Adrenal gland (tissue), 12 donors: ENCODE measurements around the gene CCL26. TPM values are rescaled to one million over a fixed set of nuclear protein-coding genes. Genes with fewer than 3 reads are reported as not detected.
"Not testable (repeated sequence)": the region's sequence is repeated elsewhere in the genome, so short reads cannot be mapped to it uniquely, and the experiment has no call there.

ENCODE experiments used
- DNase-seq, 7 donors: peaks; one replicate each; pipeline ENCODE4 v3.0.0-alpha.2; 2019 to 2020
- H3K27ac ChIP-seq, 5 donors: fragments of 200-600 bp; sonication (generic) in 4 of 5; 1 replicate in 3 of 5; 2 replicates in 2 of 5; pipeline versions ENCODE4 v1.5.1 to v1.8.0; 2016 to 2020; ENCODE audit warnings: mild to moderate bottlenecking in 1 of 5
- H3K27me3 ChIP-seq: fragments of 200-600 bp; 2 replicates; pipeline ENCODE4 v1.8.0; 2021
- H3K36me3 ChIP-seq, 2 donors: fragments of 200-600 bp; replicated peaks in 1 of 2; 1 replicate in 1 of 2; 2 replicates in 1 of 2; pipeline versions ENCODE4 v1.5.1 to v1.8.0; 2018 to 2022
- H3K4me1 ChIP-seq, 2 donors: fragments of 200-600 bp; replicated peaks in 1 of 2; 1 replicate in 1 of 2; 2 replicates in 1 of 2; pipeline versions ENCODE4 v1.5.1 to v1.8.0; 2018 to 2021
- H3K4me3 ChIP-seq, 4 donors: fragments of 200-600 bp; sonication (generic) in 3 of 4; one replicate each; pipeline ENCODE4 v1.5.1; 2016 to 2018
- H3K9me3 ChIP-seq, 3 donors: fragments of 200-600 bp; sonication (generic) in 1 of 3; replicated peaks in 1 of 3; 1 replicate in 2 of 3; 2 replicates in 1 of 3; pipeline versions ENCODE4 v1.5.1 to v1.8.0; 2016 to 2021
- CTCF ChIP-seq, 6 experiments: fragments of 450-650 bp in 4 of 6; fragments of 200-600 bp in 2 of 6; sonication (generic) in 1 of 6; IDR thresholded peaks; 1 replicate in 5 of 6; 2 replicates in 1 of 6; pipeline versions ENCODE4 v1.5.1 to v1.8.0; 2016 to 2021; ENCODE audit warnings: antibody characterized with exemption in 6 of 6, mild to moderate bottlenecking in 2 of 6, moderate library complexity in 1 of 6
- POLR2A ChIP-seq, 2 donors: fragments of 450-650 bp; IDR thresholded peaks; one replicate each; pipeline ENCODE4 v1.6.1; 2017; ENCODE audit warnings: antibody characterized with exemption in 2 of 2, mild to moderate bottlenecking in 2 of 2, moderate library complexity in 1 of 2
- WGBS, 4 donors: extraction: QIAGEN DNeasy Blood & Tissue Kit in 2 of 4; methylation state at CpG; one replicate each; pipeline versions ENCODE4 v1.1.5 to v1.1.7; 2013 to 2017; 5-methylcytosine and 5-hydroxymethylcytosine counted together
- intact Hi-C, 2 donors: fragments of 100-400 bp; cut with DNase I; formaldehyde crosslinking; loops; one replicate each; pipeline versions ENCODE4 v1.14.1 to v1.15.0; 2022 to 2023
- polyA plus RNA-seq, 3 donors: library from polyadenylated mRNA; stranded (reverse); fragments of 200-250 nt in 2 of 3; fragments of 350-450 nt in 1 of 3; fragmentation: Illumina TruSeq in 1 of 3; extraction: RNeasy Lipid Tissue Mini Kit (QIAGEN cat#74804) in 1 of 3; gene quantifications; one replicate each; pipeline ENCODE4 v1.2.3, GENCODE V29; 2013 to 2014
- total RNA-seq, 9 donors: library from RNA; depleted of rRNA in 4 of 9; stranded (reverse); fragments of >200 nt in 4 of 9; fragments of 120-200 nt in 1 of 9; fragmentation: NEBNext Ultra II Directional in 1 of 9; extraction: Animal tissue kit (Norgen Biotek cat#: 25700) in 1 of 9; gene quantifications; one replicate each; pipeline versions ENCODE4 v1.1.0 to v1.2.4, GENCODE V29; 2013 to 2023
- donor health status: healthy with polysubstance abuse.
- donor health status: Bipolar disorder and iron deficiency.
- donor health status: DM: yes; HTN: yes; CAD: no.
- donor health status: DM: no; HTN: no; CAD: no.
- donor health status: DM: no; HTN: no; CAD: no.
- donor health status: DM: yes; HTN: yes; CAD: no.

The CCL26 gene
- total and polyA plus RNA-seq, 12 donors, result 0.44 to 9.5 (median 1.4) TPM; not detected in 3

DNA sequence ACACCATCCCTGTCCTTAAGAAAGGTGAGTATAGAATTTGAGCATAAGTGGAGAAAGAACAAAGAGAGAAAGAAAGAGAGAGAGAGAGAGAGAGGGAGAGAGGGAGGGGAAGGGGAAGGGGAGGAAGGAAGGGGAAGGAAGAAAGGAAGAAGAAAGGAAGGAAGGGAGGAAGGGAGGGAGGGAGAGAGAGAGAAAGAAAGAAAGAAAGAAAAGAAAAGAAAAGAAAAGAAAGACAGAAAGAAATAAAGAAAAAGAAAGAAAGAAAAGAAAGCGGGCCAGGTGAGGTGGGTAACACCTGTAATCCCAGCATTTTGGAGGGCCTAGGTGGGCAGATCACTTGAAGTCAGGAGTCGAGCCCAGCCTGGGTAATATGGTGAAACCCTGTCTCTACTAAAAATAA, 21.7 kb upstream of the CCL26 start:
- intact Hi-C loops, result no loop called here

GRCh38 chr7:75792567-75792966, 20.6 kb upstream of the CCL26 start:
- H3K4me1 ChIP-seq, result peaks cover 15 to 34% of the 10 kb centered on the region in 2 donors
- DNase-seq, intact Hi-C loops, H3K4me3 ChIP-seq, H3K27me3 ChIP-seq, H3K36me3 ChIP-seq, H3K9me3 ChIP-seq, H3K27ac ChIP-seq: not testable (repeated sequence)
- 94 to 96% (median 95%) methylated on average over 5 of the region's 5 CpGs for WGBS, 4 donors

More for the DNA sequence above, 21.7 kb upstream of the CCL26 start:
- Histone ChIP-seq H3K9me3 (no peaks in the 10 kb centered on the region), H3K27me3 (no peaks in the 10 kb centered on the region), H3K36me3 (no peaks in the 10 kb centered on the region), H3K4me1 (peaks cover 15 to 44% of the 10 kb centered on the region in 2 donors), H3K27ac (no peak overlapping the region), H3K4me3 (no peak overlapping the region)
- DNase-seq, result no peak
- 89 to 95% (median 93%) methylated on average over 2 of the region's 2 CpGs for WGBS, 4 donors
- TF ChIP-seq POLR2A (IDR thresholded peaks at IDR 0.05), result no peak
- no peak for TF ChIP-seq CTCF (IDR thresholded peaks at IDR 0.05)

DNA sequence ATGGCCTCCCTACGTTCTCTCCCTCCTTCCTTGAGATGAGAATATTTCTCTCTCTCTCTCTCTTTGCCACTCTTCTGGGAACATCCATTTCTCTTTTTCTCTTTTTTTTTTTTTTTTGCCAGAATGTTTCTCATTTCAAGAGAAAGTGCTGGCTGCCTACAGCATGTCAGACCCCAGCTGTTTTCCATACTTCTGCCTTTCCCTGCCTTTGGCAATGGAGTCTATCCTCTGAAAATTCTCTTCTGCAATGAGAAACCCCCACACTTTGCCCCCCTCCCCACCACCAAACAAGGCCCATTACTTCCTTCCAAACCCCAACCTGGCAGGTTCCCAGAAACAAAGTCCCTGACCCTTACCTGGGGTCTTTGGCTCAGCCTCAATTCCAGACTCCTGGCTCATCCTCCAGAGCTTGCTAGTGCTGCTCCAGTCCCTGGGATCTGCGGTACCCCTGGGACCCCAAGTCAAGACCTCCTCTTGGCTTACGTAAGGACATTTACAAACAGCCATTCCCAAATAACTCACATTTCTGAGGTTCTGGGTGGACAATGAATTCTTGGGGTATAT, 17.4 kb upstream of the CCL26 start:
- peak overlapping the region in 1 of 5 donors; percentile 22 for H3K27ac ChIP-seq
- no peak overlapping the region for H3K4me3 ChIP-seq
- no peaks in the 10 kb centered on the region for H3K9me3 ChIP-seq
- H3K4me1 ChIP-seq, result peaks cover 6 to 10% of the 10 kb centered on the region in 2 donors
- intact Hi-C loops, result loop anchor here in 1 of 2 donors (10.0 kb wide), 1 partner anchor 225 kb away; no protein-coding TSS in a partner anchor
- H3K36me3 ChIP-seq, result no peaks in the 10 kb centered on the region
- WGBS, 4 donors, result 70 to 84% (median 78%) methylated on average over 3 of the region's 3 CpGs
- TF ChIP-seq CTCF (IDR thresholded peaks at IDR 0.05) (no peak), POLR2A (IDR thresholded peaks at IDR 0.05) (no peak)
- DNase-seq, result no peak
- H3K27me3 ChIP-seq, result no peaks in the 10 kb centered on the region

DNA sequence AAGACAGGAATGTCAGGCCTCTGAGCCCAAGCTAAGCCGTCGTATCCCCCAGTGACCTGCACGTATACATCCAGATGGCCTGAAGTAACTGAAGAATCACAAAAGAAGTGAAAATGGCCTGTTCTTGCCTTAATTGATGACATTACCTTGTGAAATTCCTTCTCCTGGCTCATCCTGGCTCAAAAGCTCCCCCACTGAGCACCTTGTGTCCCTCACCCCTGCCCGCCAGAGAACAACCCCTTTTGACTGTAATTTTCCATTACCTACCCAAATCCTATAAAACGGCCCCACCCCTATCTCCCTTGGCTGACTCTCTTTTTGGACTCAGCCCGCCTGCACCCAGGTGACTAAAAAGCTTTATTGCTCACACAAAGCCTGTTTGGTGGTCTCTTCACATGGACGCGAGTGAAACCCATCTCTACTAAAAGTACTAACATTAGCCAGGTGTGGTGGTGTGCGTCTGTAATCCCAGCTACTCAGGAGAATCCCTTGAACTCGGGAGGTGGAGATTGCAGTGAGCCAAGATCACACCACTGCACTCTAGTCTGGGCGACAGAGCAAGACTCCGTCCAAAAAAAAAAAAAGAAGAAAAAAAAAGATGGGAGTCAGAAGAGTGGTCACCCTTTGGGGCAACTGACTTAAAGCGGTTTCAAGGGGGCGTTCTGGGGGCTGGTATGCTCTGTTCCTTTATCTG, 16.3 kb upstream of the CCL26 start:
- WGBS, 4 donors, result 83 to 86% (median 84%) methylated on average over 14 of the region's 14 CpGs
- H3K27me3 ChIP-seq, H3K4me1 ChIP-seq, H3K4me3 ChIP-seq, DNase-seq, H3K27ac ChIP-seq, H3K9me3 ChIP-seq, H3K36me3 ChIP-seq: not testable (repeated sequence)
- intact Hi-C loops, result loop anchor here in 1 of 2 donors (10.0 kb wide), 1 partner anchor 226 kb away; no protein-coding TSS in a partner anchor

GRCh38 chr7:75783058-75783457, 11.0 kb upstream of the CCL26 start:
- WGBS, 4 donors, result 84 to 89% (median 87%) methylated on average over 5 of the region's 5 CpGs
- intact Hi-C loops, result loop anchor here in 1 of 2 donors (10.0 kb wide), 1 partner anchor 232 kb away; no protein-coding TSS in a partner anchor

GRCh38 chr7:75780647-75781273, 8.7 kb upstream of the CCL26 start:
- not testable (repeated sequence) for H3K9me3 ChIP-seq, H3K4me3 ChIP-seq, H3K36me3 ChIP-seq, H3K27ac ChIP-seq, H3K4me1 ChIP-seq, DNase-seq, H3K27me3 ChIP-seq
- 83 to 87% (median 86%) methylated on average over 14 of the region's 14 CpGs for WGBS, 4 donors
- intact Hi-C loops, result loop anchor here in 1 of 2 donors (10.0 kb wide), 1 partner anchor 234 kb away; no protein-coding TSS in a partner anchor

More at GRCh38 chr7:75783058-75783457, 11.0 kb upstream of the CCL26 start:
- H3K4me3 ChIP-seq, DNase-seq, H3K4me1 ChIP-seq, H3K9me3 ChIP-seq, H3K27me3 ChIP-seq, H3K36me3 ChIP-seq, H3K27ac ChIP-seq: not testable (repeated sequence)

- H3K36me3 ChIP-seq, H3K27me3 ChIP-seq, intact Hi-C loops, H3K4me3 ChIP-seq, H3K9me3 ChIP-seq, DNase-seq, H3K27ac ChIP-seq, H3K4me1 ChIP-seq: not testable (repeated sequence)
- 87 to 92% (median 89%) methylated on average over 11 of the region's 11 CpGs for WGBS, 4 donors
Measured at GRCh38 chr7:75779516-75779915, 7.5 kb upstream of the CCL26 start.

DNA sequence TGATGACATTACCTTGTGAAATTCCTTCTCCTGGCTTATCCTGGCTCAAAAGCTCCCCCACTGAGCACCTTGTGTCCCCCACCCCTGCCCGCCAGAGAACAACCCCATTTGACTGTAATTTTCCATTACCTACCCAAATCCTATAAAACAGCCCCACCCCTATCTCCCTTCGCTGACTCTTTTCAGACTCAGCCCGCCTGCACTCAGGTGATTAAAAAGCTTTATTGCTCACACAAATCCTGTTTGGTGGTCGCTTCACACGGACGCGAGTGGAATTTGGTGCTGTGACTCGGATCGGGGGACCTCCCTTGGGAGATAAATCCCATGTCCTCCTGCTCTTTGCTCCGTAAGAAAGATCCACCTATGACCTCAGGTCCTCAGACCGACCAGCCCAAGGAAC, 7.0 kb upstream of the CCL26 start:
- DNase-seq, H3K36me3 ChIP-seq, H3K9me3 ChIP-seq, H3K27me3 ChIP-seq, H3K4me3 ChIP-seq, H3K4me1 ChIP-seq, intact Hi-C loops, H3K27ac ChIP-seq: not testable (repeated sequence)
- 80 to 87% (median 84%) methylated on average over 11 of the region's 11 CpGs for WGBS, 4 donors
